HepG2 (cell line): ENCODE measurements around the gene ZFAND6. TPM values are rescaled to one million over a fixed set of nuclear protein-coding genes. Genes with fewer than 3 reads are reported as not detected.

Experiments
- DNMT3B ChIP-seq: conservative IDR thresholded peaks from 2 replicates; pipeline ENCODE4 v1.6.1; 2016; ENCODE audit warnings: missing biosample characterization, control low read depth
- ELF3 ChIP-seq: IDR thresholded peaks from 2 replicates; pipeline ENCODE4 v1.6.1; 2016; ENCODE audit warnings: missing genetic modification reagents, missing compliant biosample characterization
- EP300 ChIP-seq, 3 experiments: sonication (generic) in 1 of 3; formaldehyde crosslinking in 1 of 3; IDR thresholded peaks; 2 replicates each; pipeline versions ENCODE4 v1.5.1 to v1.6.1; 2011 to 2020; ENCODE audit warnings: low read depth in 2 of 3, low read length in 2 of 3, borderline replicate concordance in 1 of 3, improper control_type of control experiment in 1 of 3, mild to moderate bottlenecking in 1 of 3, missing genetic modification reagents in 1 of 3, moderate library complexity in 1 of 3
- GATAD1 ChIP-seq: IDR thresholded peaks from 2 replicates; pipeline ENCODE4 v1.6.1; 2016; ENCODE audit warnings: missing genetic modification reagents, missing compliant biosample characterization
- GFI1 ChIP-seq: sonication (generic); formaldehyde crosslinking; IDR thresholded peaks from 2 replicates; pipeline ENCODE4 v1.5.0; 2020; ENCODE audit warnings: missing genetic modification reagents, mild to moderate bottlenecking, borderline replicate concordance
- HMG20B ChIP-seq: conservative IDR thresholded peaks from 2 replicates; pipeline ENCODE4 v1.6.1; 2016; ENCODE audit warnings: missing genetic modification reagents, missing compliant biosample characterization
- MAF1 ChIP-seq: sonication (generic); formaldehyde crosslinking; IDR thresholded peaks from 2 replicates; pipeline ENCODE4 v1.5.0; 2020; ENCODE audit warnings: missing genetic modification reagents, borderline replicate concordance
- MXI1 ChIP-seq: IDR thresholded peaks from 3 replicates; pipeline ENCODE4 v1.6.1; 2012; ENCODE audit warnings: low read depth, low read length, inconsistent platforms, borderline replicate concordance
- RAD21 ChIP-seq: fragments of 450-650 bp; formaldehyde crosslinking; IDR thresholded peaks from 2 replicates; pipeline ENCODE4 v1.5.0; 2020; ENCODE audit warnings: mild to moderate bottlenecking
- SPEN ChIP-seq: sonication (generic); formaldehyde crosslinking; IDR thresholded peaks from 2 replicates; pipeline ENCODE4 v1.5.1; 2020; ENCODE audit warnings: low read depth, mild to moderate bottlenecking, missing genetic modification reagents
- TFE3 ChIP-seq: IDR thresholded peaks from 2 replicates; pipeline ENCODE4 v1.6.1; 2016
- ZBTB10 ChIP-seq: sonication (generic); formaldehyde crosslinking; IDR thresholded peaks from 2 replicates; pipeline ENCODE4 v1.4.0; 2020; ENCODE audit warnings: missing genetic modification reagents, borderline replicate concordance
- ZC3H4 ChIP-seq: sonication (generic); formaldehyde crosslinking; IDR thresholded peaks from 2 replicates; pipeline ENCODE4 v1.4.0; 2020; ENCODE audit warnings: missing genetic modification reagents, borderline replicate concordance
- ZMYM4 ChIP-seq: sonication (generic); formaldehyde crosslinking; IDR thresholded peaks from 2 replicates; pipeline ENCODE4 v1.8.1; 2023; ENCODE audit warnings: mild to moderate bottlenecking, missing genetic modification reagents
- ZNF230 ChIP-seq: sonication (generic); formaldehyde crosslinking; IDR thresholded peaks from 2 replicates; pipeline ENCODE4 v1.4.0; 2020; ENCODE audit warnings: mild to moderate bottlenecking, missing genetic modification reagents
- ZNF234 ChIP-seq: sonication (generic); formaldehyde crosslinking; conservative IDR thresholded peaks from 2 replicates; pipeline ENCODE4 v1.5.1; 2020; ENCODE audit warnings: mild to moderate bottlenecking, missing genetic modification reagents
- ZNF382 ChIP-seq: sonication (generic); formaldehyde crosslinking; IDR thresholded peaks from 2 replicates; pipeline ENCODE4 v1.5.0; 2020; ENCODE audit warnings: missing genetic modification reagents, mild to moderate bottlenecking, borderline replicate concordance
- ZNF451 ChIP-seq: sonication (generic); formaldehyde crosslinking; IDR thresholded peaks from 2 replicates; pipeline ENCODE4 v1.5.0; 2020; ENCODE audit warnings: mild to moderate bottlenecking, missing genetic modification reagents
- ZNF567 ChIP-seq: sonication (generic); formaldehyde crosslinking; IDR thresholded peaks from 2 replicates; pipeline ENCODE4 v1.8.1; 2023; ENCODE audit warnings: mild to moderate bottlenecking, missing genetic modification reagents, borderline replicate concordance
- polyA plus RNA-seq, 8 experiments: library from polyadenylated mRNA; depleted of rRNA in 3 of 8; stranded (reverse) in 7 of 8; unstranded in 1 of 8; fragments of >200 nt; fragmentation: Illumina TruSeq in 4 of 8; extraction: Trizol in 4 of 8; gene quantifications; 2 replicates each; pipeline versions ENCODE4 v1.2.1 to v1.2.3, GENCODE V29; 2011 to 2016; ENCODE audit warnings: low read depth in 4 of 8, missing spikeins in 1 of 8, mixed read lengths in 1 of 8; ENCODE audit not compliant: insufficient read depth in 1 of 8
- total RNA-seq, 5 experiments: library from RNA; depleted of rRNA; stranded (reverse); fragments of >200 nt; fragmentation: Illumina TruSeq; extraction: Trizol; gene quantifications; 2 replicates each; pipeline ENCODE4 v1.2.3, GENCODE V29; 2016; ENCODE audit warnings: low read depth in 1 of 5
- TF ChIP-seq, protein P1 (sequence below): sonication (generic); formaldehyde crosslinking; IDR thresholded peaks from 2 replicates; pipeline ENCODE4 v1.9.0; 2021; ENCODE audit warnings: missing genetic modification reagents, borderline replicate concordance
- TF ChIP-seq, protein P2 (sequence below): sonication (generic); formaldehyde crosslinking; IDR thresholded peaks from 2 replicates; pipeline ENCODE4 v1.5.0; 2020; ENCODE audit warnings: missing genetic modification reagents

ZFAND6 gene
- total and polyA plus RNA-seq, 2 of the 13 experiments (the other 11 are each of a cell fraction or from before 2014, with no cell fraction given) = 84.2 to 115 TPM

DNA sequence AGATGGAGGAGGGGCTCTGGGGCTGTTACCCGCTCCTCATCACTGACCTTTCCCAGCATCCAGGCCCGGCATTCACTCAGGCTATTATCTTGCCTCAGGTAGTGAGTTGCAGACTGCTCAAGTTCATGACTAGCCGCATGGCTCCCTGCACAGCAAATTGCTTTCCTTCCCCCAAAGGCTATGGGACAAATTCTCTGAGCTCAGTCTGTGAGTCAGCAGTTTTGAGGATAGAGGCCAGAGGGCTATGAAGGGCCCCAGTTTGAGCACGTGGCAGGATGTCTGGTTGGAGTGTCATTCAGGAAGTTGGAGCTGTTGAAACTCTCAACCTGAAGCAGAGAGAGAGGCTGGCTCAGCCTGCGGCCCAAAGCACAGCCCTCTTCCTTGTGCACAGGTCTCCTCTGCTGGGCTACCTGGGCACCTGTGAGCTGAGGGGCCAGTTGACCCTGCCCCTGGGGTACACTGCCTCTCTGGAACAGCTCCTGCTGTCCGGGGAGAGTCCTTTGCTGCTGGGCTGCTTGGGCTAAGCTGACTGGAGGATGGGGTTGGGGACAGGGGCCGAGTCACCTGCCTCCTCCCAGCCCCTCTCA is 101.2 kb downstream of the ZFAND6 start (continued):
- TF ChIP-seq MXI1 = peak; percentile 98; the same call in 2 of the 3 replicates
- no peak for TF ChIP-seq ZC3H4 (CRISPR knock-in tag)
- no peak for TF ChIP-seq ZBTB10 (CRISPR knock-in tag)
- TF ChIP-seq MAF1 = no peak
- 0 out of 2 replicates have a peak, but pooled peaks have one; percentile 24 for TF ChIP-seq GFI1
- TF ChIP-seq ZNF234 (CRISPR knock-in tag) = no peak
- TF ChIP-seq DNMT3B (CRISPR knock-in tag) = 0 out of 2 replicates have a peak, but pooled peaks have one; percentile 40
- TF ChIP-seq ZNF230 (CRISPR knock-in tag) = no peak
- no peak for TF ChIP-seq ZNF382 (CRISPR knock-in tag)
- TF ChIP-seq, protein P1, sequence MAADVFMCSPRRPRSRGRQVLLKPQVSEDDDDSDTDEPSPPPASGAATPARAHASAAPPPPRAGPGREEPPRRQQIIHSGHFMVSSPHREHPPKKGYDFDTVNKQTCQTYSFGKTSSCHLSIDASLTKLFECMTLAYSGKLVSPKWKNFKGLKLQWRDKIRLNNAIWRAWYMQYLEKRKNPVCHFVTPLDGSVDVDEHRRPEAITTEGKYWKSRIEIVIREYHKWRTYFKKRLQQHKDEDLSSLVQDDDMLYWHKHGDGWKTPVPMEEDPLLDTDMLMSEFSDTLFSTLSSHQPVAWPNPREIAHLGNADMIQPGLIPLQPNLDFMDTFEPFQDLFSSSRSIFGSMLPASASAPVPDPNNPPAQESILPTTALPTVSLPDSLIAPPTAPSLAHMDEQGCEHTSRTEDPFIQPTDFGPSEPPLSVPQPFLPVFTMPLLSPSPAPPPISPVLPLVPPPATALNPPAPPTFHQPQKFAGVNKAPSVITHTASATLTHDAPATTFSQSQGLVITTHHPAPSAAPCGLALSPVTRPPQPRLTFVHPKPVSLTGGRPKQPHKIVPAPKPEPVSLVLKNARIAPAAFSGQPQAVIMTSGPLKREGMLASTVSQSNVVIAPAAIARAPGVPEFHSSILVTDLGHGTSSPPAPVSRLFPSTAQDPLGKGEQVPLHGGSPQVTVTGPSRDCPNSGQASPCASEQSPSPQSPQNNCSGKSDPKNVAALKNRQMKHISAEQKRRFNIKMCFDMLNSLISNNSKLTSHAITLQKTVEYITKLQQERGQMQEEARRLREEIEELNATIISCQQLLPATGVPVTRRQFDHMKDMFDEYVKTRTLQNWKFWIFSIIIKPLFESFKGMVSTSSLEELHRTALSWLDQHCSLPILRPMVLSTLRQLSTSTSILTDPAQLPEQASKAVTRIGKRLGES = peak; percentile 41; the same call in 1 of the 2 replicates
- peak; percentile 33; the same call in 1 of the 2 replicates for TF ChIP-seq ZMYM4 (CRISPR knock-in tag)
- TF ChIP-seq SPEN (CRISPR knock-in tag) = peak; percentile 36; the same call in 1 of the 2 replicates
- TF ChIP-seq ZNF451 (CRISPR knock-in tag) = 0 out of 2 replicates have a peak, but pooled peaks have one; percentile 61
- TF ChIP-seq HMG20B = no peak
- peak; percentile 83 for TF ChIP-seq TFE3 (CRISPR knock-in tag)
- TF ChIP-seq ZNF567 (CRISPR knock-in tag) = no peak
- 0 out of 2 replicates have a peak, but pooled peaks have one; percentile 29 for TF ChIP-seq GATAD1
- TF ChIP-seq ELF3 (CRISPR knock-in tag) = peak; percentile 94
- no peak for TF ChIP-seq RAD21 (CRISPR knock-in tag)
- TF ChIP-seq, protein P2, sequence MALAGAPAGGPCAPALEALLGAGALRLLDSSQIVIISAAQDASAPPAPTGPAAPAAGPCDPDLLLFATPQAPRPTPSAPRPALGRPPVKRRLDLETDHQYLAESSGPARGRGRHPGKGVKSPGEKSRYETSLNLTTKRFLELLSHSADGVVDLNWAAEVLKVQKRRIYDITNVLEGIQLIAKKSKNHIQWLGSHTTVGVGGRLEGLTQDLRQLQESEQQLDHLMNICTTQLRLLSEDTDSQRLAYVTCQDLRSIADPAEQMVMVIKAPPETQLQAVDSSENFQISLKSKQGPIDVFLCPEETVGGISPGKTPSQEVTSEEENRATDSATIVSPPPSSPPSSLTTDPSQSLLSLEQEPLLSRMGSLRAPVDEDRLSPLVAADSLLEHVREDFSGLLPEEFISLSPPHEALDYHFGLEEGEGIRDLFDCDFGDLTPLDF (CRISPR knock-in tag) = no peak
- TF ChIP-seq EP300 (IDR thresholded peaks at IDR 0.05; ENCODE audit: low read depth in 2 of 2, low read length in 2 of 2) = peak in 1 of 2 experiments; percentile 72; a peak in 2 of 4 replicates
- peak; percentile 78 for TF ChIP-seq EP300 (CRISPR knock-in tag; IDR thresholded peaks at IDR 0.05; ENCODE audit: borderline replicate concordance)
